Testis (tissue), 2 donors: Measurements from ENCODE around the gene OR6B1.

Experiments
- POLR2A ChIP-seq: fragments of 450-650 bp; IDR thresholded peaks from one replicate; pipeline ENCODE4 v1.6.1; 2017; ENCODE audit warnings: antibody characterized with exemption, mild to moderate bottlenecking, moderate library complexity
- TF ChIP-seq, protein P1 (sequence below), 3 experiments: fragments of 450-650 bp in 2 of 3; fragments of 200-600 bp in 1 of 3; sonication (generic) in 1 of 3; IDR thresholded peaks; one replicate each; pipeline ENCODE4 v1.5.1; 2016 to 2019; ENCODE audit warnings: antibody characterized with exemption in 3 of 3, mild to moderate bottlenecking in 2 of 3, moderate library complexity in 1 of 3

DNA sequence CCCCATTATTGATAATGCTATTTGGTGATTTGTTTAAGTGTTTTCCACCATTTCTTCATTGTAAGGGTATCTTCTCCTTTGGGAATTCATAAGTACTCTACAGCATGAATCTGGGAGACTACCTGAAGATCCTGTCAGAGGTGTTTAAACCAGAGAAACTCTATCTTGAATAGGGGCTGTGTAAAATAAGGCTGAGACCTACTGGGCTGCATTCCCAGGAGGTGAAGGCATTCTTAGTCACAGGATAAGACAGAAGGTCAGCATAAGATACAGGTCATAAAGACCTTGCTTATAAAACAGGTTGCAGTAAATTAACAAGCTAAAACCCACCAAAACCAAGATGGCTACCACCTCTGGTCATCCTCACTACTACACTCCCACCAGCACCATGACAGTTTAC, 35.3 kb downstream of the OR6B1 start:
- TF ChIP-seq, protein P1, sequence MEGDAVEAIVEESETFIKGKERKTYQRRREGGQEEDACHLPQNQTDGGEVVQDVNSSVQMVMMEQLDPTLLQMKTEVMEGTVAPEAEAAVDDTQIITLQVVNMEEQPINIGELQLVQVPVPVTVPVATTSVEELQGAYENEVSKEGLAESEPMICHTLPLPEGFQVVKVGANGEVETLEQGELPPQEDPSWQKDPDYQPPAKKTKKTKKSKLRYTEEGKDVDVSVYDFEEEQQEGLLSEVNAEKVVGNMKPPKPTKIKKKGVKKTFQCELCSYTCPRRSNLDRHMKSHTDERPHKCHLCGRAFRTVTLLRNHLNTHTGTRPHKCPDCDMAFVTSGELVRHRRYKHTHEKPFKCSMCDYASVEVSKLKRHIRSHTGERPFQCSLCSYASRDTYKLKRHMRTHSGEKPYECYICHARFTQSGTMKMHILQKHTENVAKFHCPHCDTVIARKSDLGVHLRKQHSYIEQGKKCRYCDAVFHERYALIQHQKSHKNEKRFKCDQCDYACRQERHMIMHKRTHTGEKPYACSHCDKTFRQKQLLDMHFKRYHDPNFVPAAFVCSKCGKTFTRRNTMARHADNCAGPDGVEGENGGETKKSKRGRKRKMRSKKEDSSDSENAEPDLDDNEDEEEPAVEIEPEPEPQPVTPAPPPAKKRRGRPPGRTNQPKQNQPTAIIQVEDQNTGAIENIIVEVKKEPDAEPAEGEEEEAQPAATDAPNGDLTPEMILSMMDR (IDR thresholded peaks at IDR 0.05) = no peak
- no peak for TF ChIP-seq POLR2A
